Measurements from ENCODE around the gene GYPC.
"Not testable (repeated sequence)": the region's sequence is repeated elsewhere in the genome, so short reads cannot be mapped to it uniquely, and the experiment has no call there.

The GYPC gene

GRCh38 chr2:126698376-126698775 lies 42.4 kb downstream of the GYPC start:
- DNase-seq (ENCODE audit: low read depth in 1 of 2, low spot score in 1 of 2): no peak

- no peak for DNase-seq (ENCODE audit: low read depth in 1 of 2, low spot score in 1 of 2)
Observed at GRCh38 chr2:126699018-126699417, 43.1 kb downstream of the GYPC start.

- no peak for DNase-seq (ENCODE audit: low read depth in 1 of 2, low spot score in 1 of 2)
Observed at GRCh38 chr2:126699716-126700581, 44.0 kb downstream of the GYPC start.

- DNase-seq (ENCODE audit: low read depth in 1 of 2, low spot score in 1 of 2): no peak
Observed at GRCh38 chr2:126700677-126701076, 44.7 kb downstream of the GYPC start.

GRCh38 chr2:126703311-126703710 lies 47.4 kb downstream of the GYPC start:
- DNase-seq (ENCODE audit: low read depth in 1 of 2, low spot score in 1 of 2): no peak

- DNase-seq (ENCODE audit: low read depth in 1 of 2, low spot score in 1 of 2): no peak
Observed at GRCh38 chr2:126704434-126705160, 48.6 kb downstream of the GYPC start.

- no peak for DNase-seq (ENCODE audit: low read depth in 1 of 2, low spot score in 1 of 2)
Observed at GRCh38 chr2:126707191-126707590, 51.2 kb downstream of the GYPC start.

GRCh38 chr2:126707941-126708340 lies 52.0 kb downstream of the GYPC start:
- DNase-seq (ENCODE audit: low read depth in 1 of 2, low spot score in 1 of 2): no peak

- DNase-seq (ENCODE audit: low read depth in 1 of 2, low spot score in 1 of 2): no peak
Observed at GRCh38 chr2:126714191-126714965, 58.4 kb downstream of the GYPC start.

GRCh38 chr2:126715111-126715510 lies 59.2 kb downstream of the GYPC start:
- no peak for DNase-seq (ENCODE audit: low read depth in 1 of 2, low spot score in 1 of 2)

GRCh38 chr2:126715576-126716406 lies 59.8 kb downstream of the GYPC start:
- DNase-seq (ENCODE audit: low read depth in 1 of 2, low spot score in 1 of 2): no peak

- not testable (repeated sequence) for DNase-seq (ENCODE audit: low read depth in 1 of 2, low spot score in 1 of 2)
Observed at GRCh38 chr2:126717277-126717676, 61.3 kb downstream of the GYPC start.

- no peak for DNase-seq (ENCODE audit: low read depth in 1 of 2, low spot score in 1 of 2)
Observed at GRCh38 chr2:126717928-126718327, 62.0 kb downstream of the GYPC start.

GRCh38 chr2:126719191-126719832 lies 63.4 kb downstream of the GYPC start:
- DNase-seq (ENCODE audit: low read depth in 1 of 2, low spot score in 1 of 2): no peak

- no peak for DNase-seq (ENCODE audit: low read depth in 1 of 2, low spot score in 1 of 2)
Observed at GRCh38 chr2:126719833-126720351, 63.9 kb downstream of the GYPC start.

GRCh38 chr2:126720638-126721037 lies 64.7 kb downstream of the GYPC start:
- DNase-seq (ENCODE audit: low read depth in 1 of 2, low spot score in 1 of 2): no peak

GRCh38 chr2:126722081-126722480 lies 66.1 kb downstream of the GYPC start:
- DNase-seq (ENCODE audit: low read depth in 1 of 2, low spot score in 1 of 2): no peak

- no peak for DNase-seq (ENCODE audit: low read depth in 1 of 2, low spot score in 1 of 2)
Observed at GRCh38 chr2:126722546-126722945, 66.6 kb downstream of the GYPC start.

- DNase-seq (ENCODE audit: low read depth in 1 of 2, low spot score in 1 of 2): no peak
Observed at GRCh38 chr2:126723281-126723815, 67.4 kb downstream of the GYPC start.

- no peak for DNase-seq (ENCODE audit: low read depth in 1 of 2, low spot score in 1 of 2)
Observed at GRCh38 chr2:126725580-126725979, 69.6 kb downstream of the GYPC start.

All from activated T-helper 1 cell treated with anti-CD3 and anti-CD28 coated beads, Interleukin-2, amount 50 U/mL, for 16 hours (primary cell).